ENCODE results near the gene HSD17B12. TPM values are rescaled to one million over a fixed set of nuclear protein-coding genes. Genes with fewer than 3 reads are reported as not detected.
"Not testable (repeated sequence)": the region's sequence is repeated elsewhere in the genome, so short reads cannot be mapped to it uniquely, and the experiment has no call there.

HSD17B12 gene
- total RNA-seq, 1 donor from 2014 or later = 61.2 TPM

DNA sequence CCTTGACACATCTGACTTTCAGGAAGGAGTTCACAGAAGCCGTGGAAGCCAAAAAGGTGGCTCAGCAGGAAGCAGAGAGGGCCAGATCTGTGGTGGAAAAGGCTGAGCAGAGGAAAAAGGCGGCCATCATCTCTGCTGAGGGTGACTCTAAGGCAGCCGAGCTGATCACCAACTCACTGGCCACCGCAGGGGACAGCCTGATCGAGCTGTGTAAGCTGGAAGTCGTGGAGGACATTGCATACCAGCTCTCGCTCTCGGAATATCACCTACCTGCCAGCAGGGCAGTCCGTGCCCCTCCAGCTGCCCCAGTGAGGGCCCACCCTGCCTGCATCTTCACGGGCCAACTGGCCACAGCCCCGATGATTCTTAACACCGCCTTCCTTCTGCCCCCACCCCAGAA, 53.7 kb downstream of the HSD17B12 start:
- intact Hi-C loops (cut with DNase I) = no loop called here
- ATAC-seq (no peak), DNase-seq (ENCODE audit: missing footprints) (no peak)

- ATAC-seq (no peak), DNase-seq (ENCODE audit: missing footprints) (no peak)
- intact Hi-C loops (cut with DNase I) = no loop called here
These were observed 54.6 kb downstream of the HSD17B12 start for GRCh38 chr11:43735115-43735514.

- ATAC-seq (no peak), DNase-seq (ENCODE audit: missing footprints) (no peak)
- intact Hi-C loops (cut with DNase I) = loop anchor here (2.0 kb wide), 1 partner anchor 49 kb away; no protein-coding TSS in a partner anchor
These were observed 55.4 kb downstream of the HSD17B12 start for GRCh38 chr11:43735961-43736360.

DNA sequence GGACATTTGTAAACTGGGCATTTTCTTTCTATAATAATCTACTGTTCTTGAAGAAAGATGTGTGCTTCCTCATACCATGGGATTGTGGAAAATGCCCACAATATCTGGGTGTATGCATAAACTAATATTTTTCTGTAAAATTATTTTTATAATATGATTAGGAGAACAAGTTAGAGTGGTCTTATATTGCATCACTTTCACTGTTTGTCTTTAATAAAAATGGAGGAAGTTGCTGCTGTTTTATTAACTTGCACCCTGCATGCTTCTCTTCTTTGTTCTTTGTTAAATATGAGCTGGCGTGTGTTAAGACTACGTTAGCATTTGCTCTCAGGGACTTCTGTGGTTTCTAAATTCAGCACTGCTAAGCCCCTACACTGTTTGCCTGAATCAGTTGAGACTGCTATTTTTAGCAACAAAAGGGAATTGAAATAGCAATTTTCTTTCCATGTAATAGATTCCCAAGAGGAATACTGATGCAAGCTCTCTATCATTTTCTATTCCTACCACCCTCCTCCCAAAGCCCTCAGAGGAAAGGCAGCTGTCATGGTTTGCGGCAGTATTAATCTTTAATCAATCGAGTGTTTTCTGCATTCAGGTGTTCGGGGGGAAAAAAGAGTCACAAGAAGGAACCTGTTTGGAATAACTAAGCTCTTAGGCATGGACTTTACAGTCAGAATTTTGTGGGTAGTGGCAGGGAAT, 56.1 kb downstream of the HSD17B12 start:
- DNase-seq (ENCODE audit: missing footprints) = no peak
- ATAC-seq = peak; percentile 66
- intact Hi-C loops (cut with DNase I) = loop anchor here (2.0 kb wide), 1 partner anchor 50 kb away; no protein-coding TSS in a partner anchor

DNA sequence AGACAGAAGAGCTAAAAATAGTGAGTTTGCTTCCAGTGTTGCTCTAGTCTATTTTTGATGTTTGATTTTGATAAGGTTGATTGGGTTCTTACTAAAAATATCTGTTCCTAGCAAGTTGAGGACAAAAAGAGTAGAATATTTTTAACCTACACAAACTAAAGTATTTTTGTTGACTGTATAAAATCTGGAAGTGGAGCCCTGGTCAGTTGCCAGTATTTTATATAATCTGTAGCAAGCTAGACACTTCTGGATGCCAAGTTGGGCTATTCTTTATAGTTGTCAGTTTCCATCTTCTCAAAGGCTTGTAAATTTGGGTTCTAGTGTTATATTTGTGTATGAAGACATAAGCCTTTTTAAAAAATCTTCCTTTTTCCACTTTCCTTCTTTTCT, 56.7 kb downstream of the HSD17B12 start:
- no peak for DNase-seq (ENCODE audit: missing footprints)
- no peak for ATAC-seq
- intact Hi-C loops (cut with DNase I) = loop anchor here (2.0 kb wide), 1 partner anchor 50 kb away; no protein-coding TSS in a partner anchor

DNA sequence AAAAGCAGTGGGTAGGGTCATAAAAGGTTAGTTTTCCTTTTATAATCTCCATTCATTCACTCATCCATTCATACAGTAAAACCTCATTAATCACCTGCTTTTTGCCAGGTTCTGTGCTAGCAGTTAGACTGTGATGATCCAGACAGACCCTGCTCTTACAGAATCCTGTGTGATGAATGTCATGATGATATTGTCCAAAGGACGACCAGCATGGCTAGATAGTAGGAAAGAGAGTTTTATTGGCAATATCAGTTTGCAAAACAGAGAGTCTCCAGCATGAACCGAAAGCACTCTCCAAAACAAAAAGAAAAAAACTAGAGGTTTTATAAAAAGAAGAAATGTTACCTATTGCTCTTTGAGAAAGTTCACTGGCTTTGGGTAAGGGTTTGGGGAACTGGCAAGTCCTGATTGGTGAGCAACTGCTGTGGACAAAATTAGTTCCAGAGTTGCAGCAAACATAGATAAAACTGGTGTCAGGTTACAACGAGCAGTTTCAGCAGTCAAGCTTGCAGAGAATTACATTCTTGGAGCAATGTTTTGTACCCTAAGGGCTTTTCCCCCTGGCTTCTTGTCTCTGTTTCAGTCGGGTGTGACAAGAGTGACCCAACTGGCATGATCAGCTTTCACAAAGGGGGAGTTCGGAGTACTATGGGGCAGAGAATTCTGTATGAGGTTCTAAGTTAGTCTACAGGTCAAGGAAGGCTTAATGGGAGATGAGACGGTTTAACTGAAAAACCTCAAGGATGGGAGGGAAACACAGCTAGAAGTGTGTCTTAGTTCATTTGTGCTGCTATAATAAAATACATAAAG, 58.3 kb downstream of the HSD17B12 start:
- DNase-seq (ENCODE audit: missing footprints) (no peak), ATAC-seq (peak; percentile 77)
- intact Hi-C loops (cut with DNase I) = no loop called here

GRCh38 chr11:43746670-43747069, 66.1 kb downstream of the HSD17B12 start:
- intact Hi-C loops (cut with DNase I) = no loop called here
- no peak for DNase-seq (ENCODE audit: missing footprints)
- no peak for ATAC-seq

DNA sequence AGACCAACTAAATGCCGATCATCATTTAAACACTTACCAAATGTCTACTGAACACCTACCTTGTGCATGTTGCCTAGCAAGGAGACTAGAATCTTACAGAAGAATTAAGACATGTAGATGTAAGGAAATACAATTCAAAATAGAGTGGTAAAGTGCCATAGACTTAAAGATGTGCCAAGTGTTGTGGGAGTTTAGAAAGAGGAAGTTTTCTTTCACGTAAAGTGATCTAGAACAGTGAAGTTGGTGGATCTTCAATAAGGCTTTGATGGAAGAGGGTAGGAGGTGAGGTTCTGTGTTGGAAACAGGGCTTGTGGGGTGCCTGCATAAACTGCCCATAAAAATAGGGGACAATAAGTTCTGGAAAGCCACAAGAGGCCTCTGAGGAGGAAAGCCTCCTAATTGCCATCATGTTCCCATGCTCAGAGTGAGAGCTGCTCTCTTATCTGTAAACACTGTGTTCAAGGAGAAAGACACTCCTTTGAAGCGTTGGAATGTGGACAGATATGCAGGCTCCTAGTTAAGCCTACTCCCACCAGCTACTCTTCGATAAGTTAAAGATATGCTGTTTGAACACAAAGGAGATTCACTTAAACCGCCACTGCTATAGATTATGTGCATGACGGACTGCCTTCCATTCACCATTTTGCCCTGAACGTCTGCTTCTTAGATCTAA, 66.7 kb downstream of the HSD17B12 start:
- no peak for ATAC-seq
- intact Hi-C loops (cut with DNase I) = no loop called here

DNA sequence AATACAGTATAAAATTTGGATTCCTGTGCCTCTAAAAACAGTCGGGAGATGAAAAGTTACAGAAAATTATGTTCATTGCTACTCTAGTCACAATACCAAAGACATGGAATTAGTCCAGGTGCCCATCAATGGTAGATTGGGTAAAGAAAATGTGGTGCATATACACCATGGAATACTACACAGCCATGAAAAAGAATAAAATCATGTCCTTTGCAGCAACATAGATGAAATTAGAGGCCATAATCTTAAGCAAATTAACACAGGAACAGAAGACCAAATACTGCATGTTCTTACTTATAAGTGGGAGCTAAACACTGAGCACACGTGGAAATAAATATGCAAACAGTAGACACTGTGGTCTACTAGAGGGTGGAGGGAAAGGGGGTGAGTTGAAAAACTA, 67.6 kb downstream of the HSD17B12 start:
- ATAC-seq = no peak
- no peak for DNase-seq (ENCODE audit: missing footprints)
- intact Hi-C loops (cut with DNase I) = no loop called here

More for the DNA sequence above, 66.7 kb downstream of the HSD17B12 start:
- DNase-seq (ENCODE audit: missing footprints) = no peak

DNA sequence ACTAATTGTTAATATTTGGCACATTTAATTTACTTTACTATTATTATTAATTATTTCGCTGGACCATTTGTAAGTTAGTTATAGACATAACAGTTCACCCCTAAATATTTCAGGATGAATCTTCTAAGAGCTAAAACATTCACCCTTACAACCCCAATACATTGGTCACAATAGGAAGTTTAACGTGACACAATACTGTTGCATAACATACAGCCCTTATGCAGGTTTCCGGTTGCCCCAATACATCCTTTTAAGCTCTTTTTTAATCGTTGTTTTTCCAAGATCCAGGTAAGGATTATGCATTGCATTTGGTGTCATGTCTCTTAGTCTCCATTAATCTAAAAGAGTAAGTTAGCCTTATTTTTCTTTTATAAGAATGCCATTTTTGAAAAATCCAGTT, 71.2 kb downstream of the HSD17B12 start:
- no peak for DNase-seq (ENCODE audit: missing footprints)
- intact Hi-C loops (cut with DNase I) = no loop called here
- ATAC-seq = no peak

GRCh38 chr11:43756575-43756974, 76.0 kb downstream of the HSD17B12 start:
- intact Hi-C loops (cut with DNase I) = no loop called here
- no peak for ATAC-seq
- no peak for DNase-seq (ENCODE audit: missing footprints)

GRCh38 chr11:43758927-43759326, 78.4 kb downstream of the HSD17B12 start:
- intact Hi-C loops (cut with DNase I) = no loop called here
- DNase-seq (ENCODE audit: missing footprints) (no peak), ATAC-seq (no peak)

DNA sequence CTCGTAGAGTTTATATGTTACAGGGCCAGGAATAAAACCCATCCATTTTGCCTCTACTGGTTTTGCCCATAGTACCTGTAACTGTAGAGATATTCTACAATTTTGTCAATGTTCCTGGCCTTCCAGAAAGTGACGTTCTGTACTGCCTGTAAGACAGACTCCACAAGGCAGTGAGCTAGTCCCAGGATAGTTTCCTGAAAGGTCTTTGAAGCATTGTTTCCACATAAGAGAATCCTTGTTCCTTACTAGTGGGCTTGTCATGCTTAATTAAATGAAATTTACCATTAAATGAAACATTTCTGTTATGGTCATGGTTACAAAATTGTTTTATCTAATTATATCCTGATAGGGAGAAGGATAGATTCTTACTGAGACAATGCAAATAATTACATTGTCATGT, 80.4 kb downstream of the HSD17B12 start:
- DNase-seq (ENCODE audit: missing footprints) = no peak
- intact Hi-C loops (cut with DNase I) = no loop called here
- ATAC-seq = no peak

- DNase-seq (ENCODE audit: missing footprints) = no peak
- no peak for ATAC-seq
These were observed 84.7 kb downstream of the HSD17B12 start for GRCh38 chr11:43765194-43765593.

GRCh38 chr11:43768654-43769053, 88.1 kb downstream of the HSD17B12 start:
- intact Hi-C loops (cut with DNase I); ATAC-seq; DNase-seq (ENCODE audit: missing footprints): not testable (repeated sequence)

More at GRCh38 chr11:43765194-43765593, 84.7 kb downstream of the HSD17B12 start:
- intact Hi-C loops (cut with DNase I) = no loop called here

GRCh38 chr11:43770173-43770572, 89.6 kb downstream of the HSD17B12 start:
- DNase-seq (ENCODE audit: missing footprints) = no peak
- ATAC-seq = peak; percentile 69
- intact Hi-C loops (cut with DNase I) = no loop called here

GRCh38 chr11:43772733-43773132, 92.2 kb downstream of the HSD17B12 start:
- no peak for ATAC-seq
- intact Hi-C loops (cut with DNase I) = no loop called here

GRCh38 chr11:43774786-43775185, 94.2 kb downstream of the HSD17B12 start:
- no peak for DNase-seq (ENCODE audit: missing footprints)
- ATAC-seq = no peak
- intact Hi-C loops (cut with DNase I) = no loop called here

More at GRCh38 chr11:43772733-43773132, 92.2 kb downstream of the HSD17B12 start:
- DNase-seq (ENCODE audit: missing footprints) = no peak

DNA sequence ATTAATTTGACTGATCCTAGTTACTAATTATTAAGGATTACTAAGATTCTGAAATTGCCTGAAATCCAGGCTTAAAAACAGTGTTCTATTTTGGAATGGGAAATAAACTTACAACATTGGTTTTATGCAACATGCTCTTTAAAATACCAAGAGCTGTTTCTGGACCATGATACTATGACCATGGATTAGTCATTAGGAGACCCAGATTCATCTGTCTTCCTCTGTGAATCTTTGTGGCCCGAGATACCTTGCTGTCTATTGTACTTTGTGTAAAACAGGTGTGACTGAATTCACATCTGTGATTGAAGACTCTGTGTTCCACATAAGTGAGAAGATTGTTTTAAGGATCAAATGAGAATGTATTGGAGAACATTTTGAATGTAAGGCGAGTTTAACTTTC, 98.8 kb downstream of the HSD17B12 start:
- ATAC-seq (no peak), DNase-seq (ENCODE audit: missing footprints) (no peak)
- intact Hi-C loops (cut with DNase I) = no loop called here

Data from Right ventricle myocardium inferior (tissue), 1 donor.